ENCODE data around the gene CLCNKB. TPM values are rescaled to one million over a fixed set of nuclear protein-coding genes. Genes with fewer than 3 reads are reported as not detected.

Gene CLCNKB
- polyA plus RNA-seq, 3 donors: 0.19 to 0.64 TPM; not detected in 1

GRCh38 chr1:16082283-16083038, 38.9 kb downstream of the CLCNKB start:
- 64 to 68% (median 65%) methylated on average over 8 to 9 of the region's 9 CpGs for WGBS, 3 donors
- no peak overlapping the region for H3K27ac ChIP-seq (ENCODE audit: low read depth, low read length)

- WGBS, 3 donors: 85 to 90% (median 89%) methylated on average over 5 of the region's 5 CpGs
- H3K27ac ChIP-seq (ENCODE audit: low read depth, low read length): no peak overlapping the region
Observed at GRCh38 chr1:16083486-16083885, 39.9 kb downstream of the CLCNKB start.

GRCh38 chr1:16085522-16085921, 41.9 kb downstream of the CLCNKB start:
- 46 to 74% (median 49%) methylated on average over 6 of the region's 6 CpGs for WGBS, 3 donors
- H3K27ac ChIP-seq (ENCODE audit: low read depth, low read length): no peak overlapping the region

GRCh38 chr1:16087733-16088132, 44.2 kb downstream of the CLCNKB start:
- no peak overlapping the region for H3K27ac ChIP-seq (ENCODE audit: low read depth, low read length)
- WGBS, 3 donors: 68 to 73% (median 72%) methylated on average over 7 of the region's 7 CpGs

- no peak overlapping the region for H3K27ac ChIP-seq (ENCODE audit: low read depth, low read length)
- 70 to 91% (median 76%) methylated on average over 17 of the region's 17 CpGs for WGBS, 3 donors
Observed at GRCh38 chr1:16088351-16088911, 44.8 kb downstream of the CLCNKB start.

GRCh38 chr1:16088996-16089395, 45.4 kb downstream of the CLCNKB start:
- WGBS, 3 donors: 70 to 86% (median 75%) methylated on average over 9 of the region's 9 CpGs

GRCh38 chr1:16090076-16090826, 46.7 kb downstream of the CLCNKB start:
- WGBS, 3 donors: 81 to 93% (median 86%) methylated on average over 4 to 5 of the region's 5 CpGs
- no peak overlapping the region for H3K27ac ChIP-seq (ENCODE audit: low read depth, low read length)

More at GRCh38 chr1:16088996-16089395, 45.4 kb downstream of the CLCNKB start:
- no peak overlapping the region for H3K27ac ChIP-seq (ENCODE audit: low read depth, low read length)

- 43 to 85% (median 81%) methylated on average over 7 to 8 of the region's 8 CpGs for WGBS, 3 donors
- no peak overlapping the region for H3K27ac ChIP-seq (ENCODE audit: low read depth, low read length)
Observed at GRCh38 chr1:16091296-16091695, 47.7 kb downstream of the CLCNKB start.

GRCh38 chr1:16092097-16092922, 48.7 kb downstream of the CLCNKB start:
- WGBS, 3 donors: 77 to 95% (median 89%) methylated on average over 17 to 18 of the region's 18 CpGs
- H3K27ac ChIP-seq (ENCODE audit: low read depth, low read length): no peak overlapping the region

GRCh38 chr1:16092923-16093511, 49.4 kb downstream of the CLCNKB start:
- 71 to 96% (median 95%) methylated on average over 9 of the region's 9 CpGs for WGBS, 3 donors
- no peak overlapping the region for H3K27ac ChIP-seq (ENCODE audit: low read depth, low read length)

GRCh38 chr1:16093611-16094010, 50.0 kb downstream of the CLCNKB start:
- no peak overlapping the region for H3K27ac ChIP-seq (ENCODE audit: low read depth, low read length)
- 62 to 79% (median 72%) methylated on average over 9 of the region's 9 CpGs for WGBS, 3 donors

- 76 to 94% (median 92%) methylated on average over 16 to 21 of the region's 21 CpGs for WGBS, 3 donors
- H3K27ac ChIP-seq (ENCODE audit: low read depth, low read length): no peak overlapping the region
Observed at GRCh38 chr1:16094453-16095158, 51.0 kb downstream of the CLCNKB start.

GRCh38 chr1:16095447-16095846, 51.9 kb downstream of the CLCNKB start:
- WGBS, 3 donors: 34 to 71% (median 65%) methylated on average over 9 of the region's 9 CpGs
- H3K27ac ChIP-seq (ENCODE audit: low read depth, low read length): no peak overlapping the region

GRCh38 chr1:16099412-16099811, 55.8 kb downstream of the CLCNKB start:
- 93 to 100% (median 95%) methylated on average over 1 of the region's 1 CpG for WGBS, 3 donors
- no peak overlapping the region for H3K27ac ChIP-seq (ENCODE audit: low read depth, low read length)

- no peak overlapping the region for H3K27ac ChIP-seq (ENCODE audit: low read depth, low read length)
- WGBS, 3 donors: 62 to 73% (median 70%) methylated on average over 9 of the region's 9 CpGs
Observed at GRCh38 chr1:16101623-16102022, 58.0 kb downstream of the CLCNKB start.

Data from adipose tissue (tissue), 3 donors.